ENCODE results near the gene ALDH5A1.
A peak's percentile ranks its signal among the peaks of the same experiment; 100 is the strongest.
"Not testable (repeated sequence)": the region's sequence is repeated elsewhere in the genome, so short reads cannot be mapped to it uniquely, and the experiment has no call there.

Gene ALDH5A1

DNA sequence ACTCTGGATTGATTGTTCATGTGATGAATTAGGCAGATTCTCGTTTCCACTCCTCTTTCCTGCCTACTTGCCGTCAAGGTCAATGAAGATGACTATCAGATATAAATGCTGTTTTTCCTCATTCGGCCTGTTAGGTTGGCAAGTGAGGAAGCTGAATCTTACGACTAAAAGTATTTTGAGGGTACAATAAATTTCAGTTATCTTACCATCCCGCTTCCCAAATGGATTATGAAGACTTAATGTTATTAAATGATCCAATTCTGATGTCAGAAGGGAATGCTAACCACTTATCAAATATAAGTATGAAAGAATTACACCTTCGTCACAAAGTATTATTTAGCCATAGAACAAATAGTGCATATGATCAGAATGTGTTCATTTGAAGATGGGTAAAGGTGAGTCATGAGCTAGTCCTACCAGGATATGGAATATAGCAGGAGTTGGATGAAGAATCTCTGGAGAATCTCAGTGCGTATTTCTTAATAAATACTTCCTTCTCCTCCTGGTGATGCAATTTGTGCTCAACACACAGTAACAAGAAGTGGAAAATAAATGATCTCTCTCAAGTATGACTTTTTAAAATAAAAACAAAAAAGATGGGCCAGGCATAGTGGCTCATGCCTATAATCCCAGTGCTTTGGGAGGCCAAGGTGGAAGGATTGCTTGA, 10.0 kb upstream of the ALDH5A1 start:
- no peak for DNase-seq (ENCODE audit: extremely low spot score, insufficient read length, low read depth)
- no peak for FAIRE-seq

DNA sequence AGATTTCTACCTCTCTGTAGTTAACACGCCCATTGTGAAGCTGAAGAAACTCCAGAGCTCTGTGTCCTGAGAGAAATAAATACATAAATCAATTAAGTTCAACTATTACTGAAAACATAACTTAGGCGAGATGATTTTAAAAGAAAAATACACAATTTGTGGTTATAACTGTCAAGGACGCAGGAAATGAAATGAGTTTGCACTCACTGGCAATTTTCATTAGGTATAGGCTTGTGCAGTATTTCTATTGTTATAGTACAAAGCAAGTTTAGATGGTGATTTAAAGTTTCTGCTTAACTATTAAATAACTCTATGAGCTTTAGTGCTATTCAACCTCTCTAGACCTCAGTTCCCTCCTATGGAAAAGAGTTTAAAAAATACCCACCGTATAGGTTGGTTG, 8.7 kb upstream of the ALDH5A1 start:
- no peak for DNase-seq (ENCODE audit: extremely low spot score, insufficient read length, low read depth)
- FAIRE-seq = no peak

DNA sequence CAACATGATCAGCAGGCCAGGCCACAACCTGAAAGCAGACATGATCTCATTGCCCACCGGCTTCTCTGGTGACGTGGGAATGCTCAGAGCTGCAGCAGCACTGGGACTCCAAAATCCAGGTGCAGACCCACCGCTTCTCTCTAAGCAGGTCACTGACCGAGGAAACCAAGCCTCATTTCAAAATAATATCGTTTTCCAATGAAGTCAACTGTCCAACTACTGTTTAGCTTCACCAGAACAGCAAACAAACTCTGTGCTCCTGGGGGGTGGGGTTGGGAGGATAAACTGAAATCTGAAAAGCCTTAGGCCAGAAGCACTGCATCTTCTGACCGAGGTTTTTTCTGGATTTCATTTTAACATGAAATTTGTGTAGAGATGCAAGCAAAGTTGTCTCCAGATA, 5.3 kb upstream of the ALDH5A1 start, which contains the start of gene GPLD1:
Gene GPLD1 (minus strand): TSS at position 109 of the 400 bp plus-strand sequence. CDS start 67 bp downstream, at position 42.
- no peak for FAIRE-seq

DNA sequence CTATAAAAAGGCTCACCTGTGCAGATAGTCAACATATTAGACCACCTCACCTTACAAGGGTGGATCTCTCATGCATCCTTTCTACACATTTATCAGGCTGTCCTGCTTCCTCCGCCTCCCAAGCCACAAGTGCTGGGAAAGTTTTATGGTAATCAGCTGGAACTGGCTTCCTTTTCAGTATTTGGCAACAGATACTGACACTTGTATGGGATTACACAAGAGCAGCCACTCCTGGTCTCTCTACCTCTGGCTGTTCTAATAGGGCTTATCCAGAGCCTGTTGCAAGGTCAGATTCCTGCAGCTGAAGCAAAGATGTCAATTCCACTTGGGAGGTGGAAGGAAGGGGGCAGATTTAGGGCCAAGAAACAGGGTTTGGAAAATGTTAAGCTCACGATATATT, 4.9 kb upstream of the ALDH5A1 start:
- DNase-seq (ENCODE audit: extremely low spot score, insufficient read length, low read depth) = no peak
- FAIRE-seq = no peak

More for the DNA sequence above, 5.3 kb upstream of the ALDH5A1 start, which contains the start of gene GPLD1:
- DNase-seq (ENCODE audit: extremely low spot score, insufficient read length, low read depth) = no peak

DNA sequence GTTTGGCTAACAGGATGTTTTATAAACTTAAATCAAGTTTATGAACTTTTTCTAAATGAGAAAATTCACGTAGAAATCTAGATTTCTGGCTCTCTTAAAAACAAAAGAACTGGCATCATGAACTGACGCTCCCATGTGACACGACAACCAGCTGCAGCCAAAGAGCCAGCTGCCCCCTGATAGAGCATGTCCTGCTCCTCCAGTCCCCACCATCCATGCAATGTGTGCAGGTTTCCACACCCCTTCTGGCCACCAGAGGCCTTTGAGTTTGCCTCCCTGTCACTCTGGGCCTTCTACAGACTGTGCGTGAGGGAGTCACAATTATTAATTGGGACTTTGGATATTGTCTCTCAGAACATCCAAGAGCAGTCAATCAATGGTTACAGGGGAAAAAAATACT, 3.8 kb upstream of the ALDH5A1 start:
- FAIRE-seq = no peak
- no peak for DNase-seq (ENCODE audit: extremely low spot score, insufficient read length, low read depth)

DNA sequence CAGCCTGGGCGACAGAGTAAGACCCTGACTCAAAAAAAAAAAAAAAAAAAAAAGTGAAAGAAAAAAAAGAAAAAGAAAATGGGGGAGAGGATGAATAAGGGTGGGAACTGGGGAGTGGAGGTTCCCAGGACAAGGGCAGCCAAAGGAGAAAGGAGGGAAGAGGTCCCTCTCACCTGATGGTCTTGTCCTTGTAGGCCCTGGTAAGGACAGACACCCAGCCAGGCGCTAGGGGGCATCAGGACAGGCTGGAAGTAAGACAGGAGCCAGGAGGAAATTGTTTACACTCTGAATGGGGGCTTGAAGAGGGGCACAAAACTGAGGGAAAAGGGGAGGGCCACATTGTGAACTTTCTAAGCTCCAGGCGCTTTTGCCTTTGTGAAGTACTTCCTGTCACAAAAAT, 2.3 kb upstream of the ALDH5A1 start:
- no peak for DNase-seq (ENCODE audit: extremely low spot score, insufficient read length, low read depth)
- FAIRE-seq = no peak

DNA sequence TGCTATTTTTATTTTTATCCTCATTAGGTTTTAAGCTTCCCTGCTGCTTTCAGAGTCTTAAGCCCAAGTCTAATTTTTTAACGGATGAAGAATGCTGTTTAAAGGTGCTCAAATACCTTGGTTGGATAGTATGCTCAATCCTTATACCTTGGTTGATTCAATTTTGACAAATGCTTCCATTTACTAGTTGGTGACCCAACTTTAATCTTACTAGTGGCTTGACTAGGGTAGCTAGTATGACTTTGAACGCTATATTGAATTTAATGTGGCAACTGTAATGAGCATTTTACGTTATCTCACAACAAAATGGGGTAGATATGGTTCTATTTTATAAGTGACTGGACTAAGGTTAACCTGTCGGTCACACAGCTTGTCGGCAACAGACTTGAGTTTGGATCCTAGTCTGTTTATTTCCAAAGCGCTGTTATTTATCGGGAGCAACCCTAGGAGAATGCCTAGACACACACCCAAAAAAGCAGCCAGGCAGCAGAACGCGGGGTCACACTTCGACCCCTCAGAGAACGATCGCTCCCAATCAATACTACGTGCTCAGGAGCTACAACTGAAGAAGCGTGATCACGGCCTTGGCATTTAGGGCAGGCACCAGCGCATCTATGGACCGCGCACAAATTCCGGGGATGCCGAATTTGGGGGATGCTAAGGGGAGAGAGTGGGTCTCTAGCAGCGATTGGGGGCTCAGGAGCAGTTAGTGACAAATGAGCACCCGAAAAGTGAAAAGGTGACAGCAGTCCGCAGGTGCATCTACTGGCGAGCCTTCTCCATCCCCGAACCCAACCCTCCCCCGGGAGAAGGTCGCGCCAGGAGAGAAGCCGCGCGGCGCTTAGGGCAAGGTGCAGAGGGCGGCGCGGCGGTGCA, 586 bp upstream of the ALDH5A1 start:
- no peak for DNase-seq (ENCODE audit: extremely low spot score, insufficient read length, low read depth)
- no peak for FAIRE-seq

DNA sequence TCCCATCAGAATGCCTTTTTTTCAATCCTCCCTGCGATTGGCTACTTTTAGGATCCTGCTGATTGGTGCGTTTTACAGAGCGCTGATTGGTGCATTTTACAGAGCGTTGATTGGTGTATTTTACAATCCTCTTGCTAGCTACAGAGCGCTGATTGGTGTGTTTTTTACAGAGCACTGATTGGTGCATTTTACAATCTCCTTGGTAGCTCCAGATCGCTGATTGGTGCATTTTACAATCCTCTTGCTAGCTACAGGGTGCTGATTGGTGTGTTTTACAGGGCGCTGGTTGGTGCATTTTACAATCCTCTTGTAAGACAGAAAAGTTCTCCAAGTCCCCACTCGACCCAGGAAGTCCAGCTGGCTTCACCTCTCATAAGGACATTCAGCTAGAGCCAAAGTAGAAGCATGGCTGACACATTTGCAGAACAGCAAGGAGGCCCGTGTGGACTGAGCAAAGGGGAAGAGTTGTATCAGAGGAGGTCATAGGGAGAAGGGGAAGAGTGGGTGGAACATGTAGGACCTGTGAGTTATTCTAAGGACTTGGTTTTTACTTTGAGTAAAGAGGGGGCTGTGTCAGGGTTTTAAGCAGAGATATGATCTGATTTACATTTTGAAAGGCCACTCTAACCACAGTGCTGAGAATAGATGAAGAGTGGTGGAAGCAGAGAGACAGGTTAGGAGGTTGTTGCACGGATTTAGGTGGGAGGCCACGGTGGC, 2.6 kb downstream of the ALDH5A1 start:
- DNase-seq (ENCODE audit: extremely low spot score, insufficient read length, low read depth) = no peak
- peak; percentile 24 for FAIRE-seq

DNA sequence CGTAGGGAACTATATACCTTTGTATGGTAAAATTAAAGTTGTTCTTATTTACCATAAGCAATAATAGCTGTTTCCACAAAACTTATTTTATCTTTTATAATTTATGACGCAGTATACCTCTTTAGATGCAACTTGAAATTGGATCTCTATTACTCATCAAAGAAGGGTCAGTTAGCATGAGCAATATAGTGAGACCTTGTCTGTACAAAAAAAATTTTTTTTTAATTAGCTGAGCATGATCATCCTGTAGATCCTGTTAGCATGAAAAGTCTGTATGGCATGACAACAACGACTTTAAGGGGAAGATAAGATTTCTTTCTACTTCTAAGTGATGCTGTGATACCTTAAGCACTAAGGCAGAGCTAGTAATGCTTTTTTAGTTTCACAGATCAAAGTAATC, 5.9 kb downstream of the ALDH5A1 start:
- no peak for DNase-seq (ENCODE audit: extremely low spot score, insufficient read length, low read depth)
- FAIRE-seq = peak; percentile 29

DNA sequence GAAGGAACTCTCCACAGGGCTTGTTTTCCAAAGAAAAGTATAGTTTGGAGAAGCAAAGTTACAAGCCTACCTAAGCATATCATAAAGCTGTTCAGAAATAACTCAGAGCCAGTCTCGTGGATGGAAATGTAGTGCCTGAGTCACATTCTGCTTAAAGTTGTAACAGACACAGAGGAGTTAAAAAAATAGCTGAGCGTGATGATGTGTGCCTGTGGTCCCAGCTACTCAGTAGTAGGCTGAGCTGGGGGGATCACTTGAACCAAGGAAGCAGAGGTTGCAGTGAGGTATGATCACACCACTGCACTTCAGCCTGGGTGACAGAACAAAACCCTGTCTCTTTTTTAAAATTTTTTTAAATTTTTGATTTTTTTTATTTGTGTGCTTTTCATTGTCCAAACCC, 6.6 kb downstream of the ALDH5A1 start:
- no peak for DNase-seq (ENCODE audit: extremely low spot score, insufficient read length, low read depth)
- no peak for FAIRE-seq

DNA sequence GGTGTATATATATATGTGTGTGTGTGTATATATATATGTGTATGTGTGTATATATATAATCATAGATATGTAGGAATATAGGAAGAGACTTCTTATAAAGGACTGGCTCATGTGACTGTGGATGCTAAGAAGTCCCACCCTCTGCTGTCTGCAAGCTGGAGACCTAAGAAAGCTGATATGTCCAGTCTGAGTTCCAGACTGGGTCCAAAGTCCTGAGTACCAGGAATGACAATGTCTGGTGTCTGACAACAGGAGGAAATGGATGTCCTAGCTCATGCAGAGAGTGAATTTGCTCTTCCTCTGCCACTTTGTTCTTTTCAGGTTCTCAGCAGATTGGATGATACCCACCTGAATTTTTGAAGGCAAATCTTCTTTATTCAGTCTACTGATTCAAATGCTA, 7.1 kb downstream of the ALDH5A1 start:
- DNase-seq (ENCODE audit: extremely low spot score, insufficient read length, low read depth) = no peak
- FAIRE-seq = no peak

DNA sequence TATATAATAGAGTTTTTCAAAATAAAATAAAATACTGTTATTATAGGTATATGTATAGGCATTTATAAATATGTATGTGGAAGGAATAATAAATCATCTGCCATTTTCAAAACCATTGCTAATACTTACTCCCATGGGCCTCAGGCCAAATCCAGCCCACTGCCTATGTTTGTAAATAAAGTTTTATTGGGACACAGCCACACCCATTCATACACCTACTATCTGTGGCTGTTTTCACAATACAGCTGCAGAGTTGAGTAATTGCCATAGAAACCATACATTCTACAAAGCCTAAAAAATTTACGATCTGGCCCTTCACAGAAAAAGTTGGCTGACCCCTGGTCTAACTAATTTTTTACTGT, 9.5 kb downstream of the ALDH5A1 start:
- no peak for FAIRE-seq
- DNase-seq (ENCODE audit: extremely low spot score, insufficient read length, low read depth) = no peak

DNA sequence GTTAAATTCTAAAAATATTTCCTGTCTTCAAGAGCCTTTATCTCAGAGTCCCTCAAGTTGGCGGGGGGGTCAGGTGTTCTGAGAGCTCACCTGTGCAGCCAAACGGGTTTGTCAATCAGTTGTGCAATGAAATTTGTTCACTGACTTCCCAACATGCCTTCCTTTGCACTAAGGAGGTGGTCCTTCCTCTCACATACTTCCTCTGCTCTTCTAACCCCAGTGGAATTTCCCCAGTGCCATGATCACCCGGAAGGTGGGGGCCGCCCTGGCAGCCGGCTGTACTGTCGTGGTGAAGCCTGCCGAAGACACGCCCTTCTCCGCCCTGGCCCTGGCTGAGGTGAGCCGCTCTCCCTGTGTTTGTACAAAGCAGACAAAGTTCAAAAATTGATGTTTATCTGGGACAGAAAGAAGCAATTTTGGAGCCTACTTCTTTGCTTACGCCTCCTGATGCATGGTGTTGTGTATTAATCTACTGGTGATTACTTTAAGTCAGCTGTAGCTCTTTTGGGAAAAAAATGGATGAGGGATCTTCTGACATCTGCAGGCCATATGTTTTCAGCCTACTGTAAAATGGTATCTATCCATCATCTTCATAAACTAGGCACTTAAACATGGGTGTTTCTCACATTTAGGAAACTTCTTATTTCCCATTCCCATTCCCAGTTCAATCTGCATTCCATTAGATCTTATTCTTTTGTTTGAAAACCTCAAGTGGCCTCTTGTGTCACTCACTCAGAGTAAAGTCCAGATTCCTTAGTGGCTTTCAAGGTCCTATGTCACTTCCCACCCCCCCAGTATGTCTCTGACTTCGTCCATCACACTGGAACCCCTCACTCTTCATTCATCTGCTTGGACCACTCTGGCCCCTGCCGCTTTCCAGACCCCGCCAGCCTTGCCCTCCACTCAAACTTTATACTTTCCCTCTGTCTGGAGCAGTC, 10.1 kb downstream of the ALDH5A1 start:
- DNase-seq (ENCODE audit: extremely low spot score, insufficient read length, low read depth) = no peak
- FAIRE-seq = no peak

DNA sequence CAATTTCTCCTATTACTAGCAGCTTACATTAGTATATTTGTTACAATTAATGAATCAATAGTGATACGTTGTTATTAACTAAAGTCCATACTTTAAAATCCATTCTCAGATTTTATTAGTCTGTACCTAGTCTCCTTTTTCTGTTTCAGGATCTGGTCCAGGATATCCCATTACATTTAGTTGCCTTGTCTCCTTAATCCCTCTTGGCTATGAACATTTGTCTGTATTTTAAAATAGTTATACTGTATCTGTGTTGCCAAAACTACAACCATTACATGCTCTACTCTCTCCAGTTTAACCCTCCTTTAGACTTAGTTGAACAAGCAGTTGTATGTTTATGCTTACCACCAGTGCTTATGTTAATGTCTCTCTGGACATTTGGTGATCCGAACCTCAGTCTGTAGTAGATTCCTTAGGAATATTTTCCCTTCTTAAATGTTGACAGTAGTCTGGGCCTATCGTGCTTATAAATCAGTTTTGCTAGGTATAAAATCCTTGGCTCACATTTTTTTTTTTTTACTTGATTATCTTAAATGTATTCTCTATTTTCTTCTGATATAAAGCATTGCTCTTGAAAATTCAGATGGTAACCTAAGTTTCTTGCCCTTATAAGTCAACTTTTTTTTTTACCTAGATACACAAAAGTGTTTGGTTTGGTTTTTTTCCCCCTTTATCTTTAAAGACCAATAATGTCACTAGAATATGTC, 12.2 kb downstream of the ALDH5A1 start:
- FAIRE-seq (no peak), DNase-seq (ENCODE audit: extremely low spot score, insufficient read length, low read depth) (no peak)

DNA sequence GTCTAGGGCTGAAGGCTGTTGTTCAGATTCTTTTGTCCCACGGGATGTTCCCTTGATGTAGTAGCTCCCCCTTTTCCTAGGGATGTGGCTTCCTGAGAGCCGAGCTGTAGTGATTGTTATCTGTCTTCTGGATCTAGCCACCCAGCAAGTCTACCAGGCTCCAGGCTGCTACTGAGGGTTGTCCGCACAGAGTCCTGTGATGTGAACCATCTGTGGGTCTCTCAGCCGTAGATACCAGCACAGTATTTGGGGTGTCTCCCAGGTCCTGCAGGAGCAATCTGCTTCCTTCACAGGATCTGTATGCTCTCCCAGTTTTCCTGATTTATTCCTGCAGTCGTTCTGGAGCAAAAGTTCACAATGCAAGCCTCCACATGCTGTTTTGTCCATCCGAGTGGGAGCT, 17.2 kb downstream of the ALDH5A1 start:
- not testable (repeated sequence) for DNase-seq (ENCODE audit: extremely low spot score, insufficient read length, low read depth); FAIRE-seq

DNA sequence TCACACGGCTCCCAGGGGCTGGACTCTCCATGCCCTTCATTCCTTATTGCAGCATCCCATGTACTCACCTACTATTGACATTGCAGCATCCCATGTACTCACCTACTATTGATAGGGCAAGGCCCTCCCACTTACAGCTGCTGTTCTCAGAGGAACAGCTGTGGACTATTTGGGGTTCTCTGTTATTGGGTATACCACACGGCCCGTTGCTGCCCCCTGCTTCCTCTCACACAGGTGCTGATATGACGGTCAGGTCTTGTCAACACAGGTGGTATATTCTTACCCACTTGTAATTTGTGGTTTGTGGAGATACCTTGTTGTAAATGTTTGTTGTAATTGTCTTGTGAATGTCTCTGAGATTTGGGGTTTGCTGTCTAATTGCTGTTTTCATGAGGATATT, 18.8 kb downstream of the ALDH5A1 start:
- no peak for FAIRE-seq

DNA sequence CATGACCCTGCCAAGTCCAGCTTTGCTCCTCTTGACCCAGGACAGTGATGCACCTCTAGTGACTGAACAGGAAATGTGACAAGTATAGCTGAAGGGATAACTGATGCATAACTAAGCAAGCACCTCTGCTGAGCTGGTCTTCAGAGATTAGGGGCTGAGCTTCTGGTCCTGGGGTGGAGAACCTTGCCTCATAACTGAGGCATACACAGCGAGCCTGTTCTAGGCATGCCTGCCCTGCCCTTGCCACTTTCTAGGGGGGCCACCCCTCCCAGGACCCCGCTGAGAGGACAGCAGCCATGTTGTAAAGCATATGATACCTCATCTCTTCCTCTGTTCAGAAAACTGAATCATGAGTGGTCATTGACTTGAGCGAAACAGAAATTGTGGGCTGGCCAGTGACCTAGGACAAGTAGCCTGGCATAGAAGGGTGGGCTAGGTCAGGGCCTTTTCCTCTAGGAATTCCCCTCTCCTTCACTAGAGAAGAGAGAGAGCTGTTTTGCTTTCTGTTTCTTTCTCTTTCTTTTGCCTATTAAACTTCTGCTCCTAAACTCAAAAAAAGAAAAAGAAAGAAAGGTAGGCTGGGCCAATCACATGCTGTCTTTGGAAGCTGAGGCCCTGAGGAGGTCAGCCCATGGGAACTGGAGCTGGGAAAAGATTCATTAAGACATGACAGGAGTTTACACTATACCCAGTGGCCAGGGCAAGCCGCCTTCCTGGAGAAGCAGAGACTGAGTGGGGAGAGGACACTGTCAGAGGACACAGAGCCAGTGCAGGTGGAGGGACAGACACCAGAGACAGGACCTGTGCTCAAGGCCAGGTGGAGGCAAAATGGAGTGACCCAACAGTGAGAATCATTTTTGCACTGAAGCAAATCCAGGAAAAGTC, 23.1 kb downstream of the ALDH5A1 start:
- DNase-seq (ENCODE audit: extremely low spot score, insufficient read length, low read depth) = no peak
- peak; percentile 88 for FAIRE-seq

More for the DNA sequence above, 18.8 kb downstream of the ALDH5A1 start:
- no peak for DNase-seq (ENCODE audit: extremely low spot score, insufficient read length, low read depth)

DNA sequence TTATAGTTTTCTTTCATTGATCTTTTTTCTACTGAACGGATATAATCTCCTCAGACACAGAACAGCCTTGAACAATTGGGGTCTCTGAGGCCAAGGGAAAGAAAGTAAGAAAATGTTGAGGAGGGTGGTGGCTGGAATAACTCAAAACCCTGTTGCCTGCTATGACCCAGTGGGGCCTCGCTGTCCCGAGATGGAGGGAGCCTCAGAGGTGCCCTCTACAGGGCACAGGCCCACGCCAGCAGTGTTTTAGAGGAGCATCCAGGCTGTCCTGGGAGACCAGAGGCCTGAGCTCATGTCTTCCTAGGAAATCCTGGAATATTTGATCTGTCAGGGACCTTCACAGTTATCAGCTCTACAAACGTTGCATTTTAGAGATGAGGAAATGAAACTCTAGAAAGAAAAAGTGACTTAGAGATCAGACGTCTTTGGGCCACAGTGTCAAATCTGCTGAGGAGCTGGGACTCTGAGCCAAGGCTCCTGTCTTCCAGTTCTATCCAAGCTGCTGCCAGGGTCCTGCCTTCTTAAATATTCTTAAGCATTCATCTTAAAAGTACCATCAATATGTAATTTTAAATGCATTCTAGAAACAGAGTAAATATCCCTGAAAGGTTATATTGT, 26.3 kb downstream of the ALDH5A1 start:
- peak; percentile 79 for FAIRE-seq
- DNase-seq (ENCODE audit: extremely low spot score, insufficient read length, low read depth) = no peak
